22Rv1 (cell line): ENCODE data around the gene RND1.

Experiments
- ZFX ChIP-seq: fragments of 450-650 bp; IDR thresholded peaks from 2 replicates; pipeline ENCODE4 v1.6.1; 2017; ENCODE audit warnings: antibody characterized with exemption, borderline replicate concordance
- TF ChIP-seq, protein P1 (sequence below): fragments of 450-650 bp; IDR thresholded peaks from 2 replicates; pipeline ENCODE4 v1.5.1; 2017; ENCODE audit warnings: mild to moderate bottlenecking

GRCh38 chr12:48832321-48833060, 33.2 kb downstream of the RND1 start:
- TF ChIP-seq, protein P1, sequence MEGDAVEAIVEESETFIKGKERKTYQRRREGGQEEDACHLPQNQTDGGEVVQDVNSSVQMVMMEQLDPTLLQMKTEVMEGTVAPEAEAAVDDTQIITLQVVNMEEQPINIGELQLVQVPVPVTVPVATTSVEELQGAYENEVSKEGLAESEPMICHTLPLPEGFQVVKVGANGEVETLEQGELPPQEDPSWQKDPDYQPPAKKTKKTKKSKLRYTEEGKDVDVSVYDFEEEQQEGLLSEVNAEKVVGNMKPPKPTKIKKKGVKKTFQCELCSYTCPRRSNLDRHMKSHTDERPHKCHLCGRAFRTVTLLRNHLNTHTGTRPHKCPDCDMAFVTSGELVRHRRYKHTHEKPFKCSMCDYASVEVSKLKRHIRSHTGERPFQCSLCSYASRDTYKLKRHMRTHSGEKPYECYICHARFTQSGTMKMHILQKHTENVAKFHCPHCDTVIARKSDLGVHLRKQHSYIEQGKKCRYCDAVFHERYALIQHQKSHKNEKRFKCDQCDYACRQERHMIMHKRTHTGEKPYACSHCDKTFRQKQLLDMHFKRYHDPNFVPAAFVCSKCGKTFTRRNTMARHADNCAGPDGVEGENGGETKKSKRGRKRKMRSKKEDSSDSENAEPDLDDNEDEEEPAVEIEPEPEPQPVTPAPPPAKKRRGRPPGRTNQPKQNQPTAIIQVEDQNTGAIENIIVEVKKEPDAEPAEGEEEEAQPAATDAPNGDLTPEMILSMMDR = no peak
- TF ChIP-seq ZFX = no peak
